HFFc6 (cell line): ENCODE results near the gene SORCS2. TPM values are rescaled to one million over a fixed set of nuclear protein-coding genes. Genes with fewer than 3 reads are reported as not detected.

Experiments
- DNase-seq: peaks from one replicate; pipeline ENCODE4 v3.0.0-alpha.2; 2018
- H3K27ac Mint-ChIP-seq: 2 replicates; pipeline ENCODE4 v1.8.0; 2020; ENCODE audit warnings: mild to moderate bottlenecking, mixed read lengths
- H3K27me3 Mint-ChIP-seq: 2 replicates; pipeline ENCODE4 v1.8.0; 2021; ENCODE audit warnings: mild to moderate bottlenecking, moderate library complexity, mixed read lengths; ENCODE audit not compliant: insufficient read depth
- H3K36me3 Mint-ChIP-seq: 2 replicates; pipeline ENCODE4 v1.8.0; 2021; ENCODE audit warnings: low read depth, mixed read lengths
- H3K4me1 Mint-ChIP-seq: 2 replicates; pipeline ENCODE4 v1.8.0; 2020; ENCODE audit warnings: low read depth, mixed read lengths
- H3K4me3 Mint-ChIP-seq: 2 replicates; pipeline ENCODE4 v1.8.0; 2020; ENCODE audit warnings: mild to moderate bottlenecking, moderate library complexity, mixed read lengths
- H3K9me3 Mint-ChIP-seq: 2 replicates; pipeline ENCODE4 v1.8.0; 2020; ENCODE audit warnings: mild to moderate bottlenecking, mixed read lengths
- CTCF ChIP-seq: fragments of 200-600 bp; sonication (generic); IDR thresholded peaks from 2 replicates; pipeline ENCODE4 v1.5.0; 2021; ENCODE audit warnings: antibody characterized with exemption, mild to moderate bottlenecking
- total RNA-seq, 6 experiments: library from RNA; stranded (reverse); fragmentation: NEBNext Ultra II Directional; extraction: Animal tissue kit (Norgen Biotek cat#: 25700); gene quantifications; 2 replicates in 1 of 6; 3 replicates in 5 of 6; pipeline ENCODE4 v1.2.3, GENCODE V29; 2021

SORCS2 gene
- total RNA-seq, 6 experiments from 2014 or later: 0.05 to 0.15 (median 0.12) TPM; not detected in 3

GRCh38 chr4:7423801-7424552, 231.6 kb downstream of the SORCS2 start:
- no peaks in the 10 kb centered on the region for H3K4me1 Mint-ChIP-seq
- no peaks in the 10 kb centered on the region for H3K9me3 Mint-ChIP-seq
- no peak overlapping the region for H3K27ac Mint-ChIP-seq
- H3K36me3 Mint-ChIP-seq: no peaks in the 10 kb centered on the region
- peaks cover 39% of the 10 kb centered on the region for H3K27me3 Mint-ChIP-seq
- no peak for DNase-seq
- H3K4me3 Mint-ChIP-seq: no peak overlapping the region
- no peak for TF ChIP-seq CTCF

- peak overlapping the region; percentile 21; the same call in 1 of the 2 replicates for H3K4me3 Mint-ChIP-seq
- no peak for TF ChIP-seq CTCF
- H3K36me3 Mint-ChIP-seq: no peaks in the 10 kb centered on the region
- H3K27me3 Mint-ChIP-seq: peaks cover 39% of the 10 kb centered on the region
- no peak overlapping the region for H3K27ac Mint-ChIP-seq
- no peaks in the 10 kb centered on the region for H3K4me1 Mint-ChIP-seq
- no peaks in the 10 kb centered on the region for H3K9me3 Mint-ChIP-seq
- no peak for DNase-seq
Measured at GRCh38 chr4:7424553-7425111, 232.3 kb downstream of the SORCS2 start.

- no peak overlapping the region for H3K27ac Mint-ChIP-seq
- H3K27me3 Mint-ChIP-seq: peaks cover 41% of the 10 kb centered on the region
- H3K36me3 Mint-ChIP-seq: no peaks in the 10 kb centered on the region
Measured at GRCh38 chr4:7425124-7425523, 232.8 kb downstream of the SORCS2 start.

GRCh38 chr4:7425591-7426468, 233.5 kb downstream of the SORCS2 start:
- H3K27me3 Mint-ChIP-seq: peaks cover 44% of the 10 kb centered on the region

More at GRCh38 chr4:7425124-7425523, 232.8 kb downstream of the SORCS2 start:
- Mint-ChIP-seq H3K4me1 (no peaks in the 10 kb centered on the region), H3K4me3 (peak overlapping the region; percentile 21; the same call in 1 of the 2 replicates), H3K9me3 (no peaks in the 10 kb centered on the region)
- no peak for TF ChIP-seq CTCF
- DNase-seq: no peak

More at GRCh38 chr4:7425591-7426468, 233.5 kb downstream of the SORCS2 start:
- no peak for TF ChIP-seq CTCF
- H3K4me1 Mint-ChIP-seq: no peaks in the 10 kb centered on the region
- no peaks in the 10 kb centered on the region for H3K9me3 Mint-ChIP-seq
- no peaks in the 10 kb centered on the region for H3K36me3 Mint-ChIP-seq
- H3K4me3 Mint-ChIP-seq: no peak overlapping the region; the same call in 1 of the 2 replicates
- no peak for DNase-seq
- H3K27ac Mint-ChIP-seq: no peak overlapping the region
